HEK293T (cell line): Measurements from ENCODE around the gene P2RY14.

ENCODE experiments used
- CTCF ChIA-PET: fragments of 350-600 bp; formaldehyde crosslinking; extraction: SDS; loops from one replicate; lab custom pipeline; 2021; ENCODE audit warnings: antibody characterized with exemption, inconsistent platforms; lab: Yijun Ruan, JAX
- POLR2A ChIA-PET: fragments of 350-600 bp; formaldehyde crosslinking; extraction: SDS; loops from one replicate; lab custom pipeline; 2020; ENCODE audit warnings: antibody characterized with exemption, inconsistent platforms; lab: Yijun Ruan, JAX
- DNase-seq: peaks from one replicate; pipeline ENCODE4 v3.0.0; 2012; ENCODE audit warnings: mixed read lengths; ENCODE audit errors: extremely low spot score
- ARNT ChIP-seq: fragments of 450-650 bp; IDR thresholded peaks from 2 replicates; pipeline ENCODE4 v1.6.1; 2017; ENCODE audit warnings: mild to moderate bottlenecking
- BHLHE40 ChIP-seq: fragments of 450-650 bp; IDR thresholded peaks from 2 replicates; pipeline ENCODE4 v1.6.1; 2016; ENCODE audit warnings: mild to moderate bottlenecking, moderate library complexity, borderline replicate concordance
- CTBP1 ChIP-seq: fragments of 450-650 bp; IDR thresholded peaks from 2 replicates; pipeline ENCODE4 v1.6.1; 2016; ENCODE audit warnings: borderline replicate concordance
- ELF4 ChIP-seq: fragments of 450-650 bp; IDR thresholded peaks from 2 replicates; pipeline ENCODE4 v1.6.1; 2017; ENCODE audit warnings: antibody characterized with exemption
- FOXA1 ChIP-seq: fragments of 450-650 bp; IDR thresholded peaks from 2 replicates; pipeline ENCODE4 v1.6.1; 2016; ENCODE audit warnings: mild to moderate bottlenecking
- FOXK2 ChIP-seq: fragments of 450-650 bp; IDR thresholded peaks from 2 replicates; pipeline ENCODE4 v1.6.1; 2016; ENCODE audit warnings: mild to moderate bottlenecking
- FOXM1 ChIP-seq: fragments of 450-650 bp; IDR thresholded peaks from 2 replicates; pipeline ENCODE4 v1.6.1; 2017; ENCODE audit warnings: mild to moderate bottlenecking, borderline replicate concordance
- HDGF ChIP-seq: fragments of 450-650 bp; IDR thresholded peaks from 2 replicates; pipeline ENCODE4 v1.6.1; 2017; ENCODE audit warnings: antibody characterized with exemption, borderline replicate concordance
- L3MBTL2 ChIP-seq: fragments of 450-650 bp; conservative IDR thresholded peaks from 2 replicates; pipeline ENCODE4 v1.6.1; 2016; ENCODE audit warnings: mild to moderate bottlenecking
- LEF1 ChIP-seq: fragments of 450-650 bp; IDR thresholded peaks from 2 replicates; pipeline ENCODE4 v1.6.1; 2017; ENCODE audit warnings: mild to moderate bottlenecking, borderline replicate concordance
- NFRKB ChIP-seq: fragments of 450-650 bp; IDR thresholded peaks from 2 replicates; pipeline ENCODE4 v1.6.1; 2016; ENCODE audit warnings: mild to moderate bottlenecking, moderate library complexity
- PKNOX1 ChIP-seq: fragments of 450-650 bp; IDR thresholded peaks from 2 replicates; pipeline ENCODE4 v1.6.1; 2016
- SP1 ChIP-seq: fragments of 450-650 bp; IDR thresholded peaks from 2 replicates; pipeline ENCODE4 v1.6.1; 2017
- SUZ12 ChIP-seq: fragments of 450-650 bp; IDR thresholded peaks from 2 replicates; pipeline ENCODE4 v1.6.1; 2016; ENCODE audit warnings: mild to moderate bottlenecking
- TARDBP ChIP-seq: fragments of 450-650 bp; IDR thresholded peaks from 2 replicates; pipeline ENCODE4 v1.6.1; 2016
- ZNF384 ChIP-seq: fragments of 450-650 bp; IDR thresholded peaks from 2 replicates; pipeline ENCODE4 v1.6.1; 2016

P2RY14 gene

DNA sequence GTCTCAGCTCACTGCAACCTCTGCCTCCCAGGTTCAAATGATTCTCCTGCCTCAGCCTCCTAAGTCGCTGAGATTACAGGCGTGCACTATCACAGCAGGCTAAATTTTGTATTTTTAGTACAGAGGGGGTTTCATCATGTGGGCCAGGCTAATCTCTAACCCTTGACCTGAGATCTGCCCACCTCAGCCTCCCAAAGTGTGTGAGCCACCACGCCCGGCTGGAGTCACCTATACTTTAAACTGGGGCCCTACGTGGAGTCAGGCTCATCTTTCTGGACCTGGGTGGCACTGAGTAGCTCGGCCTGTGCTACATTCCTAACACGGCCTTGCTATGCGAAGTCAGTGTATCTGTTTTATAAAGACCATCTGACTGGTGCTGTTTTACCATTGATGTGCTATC, 81.1 kb downstream of the P2RY14 start:
- DNase-seq, result no peak
- ChIA-PET CTCF (no interaction called here), POLR2A (no interaction called here)
- TF ChIP-seq ARNT, result no peak
- no peak for TF ChIP-seq SP1
- no peak for TF ChIP-seq PKNOX1
- no peak for TF ChIP-seq FOXA1
- no peak for TF ChIP-seq FOXM1
- no peak for TF ChIP-seq ELF4

DNA sequence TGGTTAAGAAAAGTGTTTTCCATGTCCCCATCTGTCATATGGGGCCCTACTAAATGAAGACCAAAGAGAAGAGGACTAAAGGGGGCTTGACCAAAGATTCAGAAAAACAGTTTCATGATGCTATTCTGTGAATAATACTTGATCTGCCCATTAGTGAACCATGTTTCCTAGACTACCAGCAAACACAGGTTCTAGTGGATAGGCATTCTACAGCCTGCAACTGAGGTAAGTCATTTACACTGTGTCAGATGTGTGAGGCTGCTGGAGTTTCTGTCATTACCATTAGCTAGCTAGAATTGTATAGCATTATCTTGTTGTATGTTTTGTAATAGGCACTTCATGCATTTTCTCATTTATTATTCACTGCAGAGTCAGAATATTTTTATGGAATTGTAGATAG, 81.9 kb downstream of the P2RY14 start:
- CTCF ChIA-PET, result no interaction called here
- TF ChIP-seq ARNT (no peak), ZNF384 (no peak), FOXA1 (no peak), FOXM1 (no peak), SP1 (no peak)
- no peak for DNase-seq
- POLR2A ChIA-PET, result no interaction called here

DNA sequence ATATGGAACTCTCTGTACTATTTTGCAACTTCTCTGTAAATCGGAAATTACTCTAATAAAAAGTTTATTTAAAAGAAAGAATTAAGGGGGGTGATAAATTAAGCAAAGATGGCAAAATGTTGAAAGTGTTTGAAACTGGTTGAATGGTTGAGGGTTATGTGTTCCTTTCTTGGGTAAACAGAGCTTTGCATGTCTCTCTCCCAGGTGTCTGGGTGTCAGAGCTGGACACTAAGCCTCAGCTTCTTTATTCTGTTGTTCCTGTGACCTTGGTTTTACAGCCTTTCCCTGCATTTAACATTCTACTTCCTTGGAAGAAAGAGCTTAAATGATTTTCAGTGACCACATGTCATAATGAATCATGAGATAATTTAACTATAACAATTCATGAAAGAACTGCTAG, 82.5 kb downstream of the P2RY14 start:
- TF ChIP-seq SUZ12 (no peak), ZNF384 (no peak), FOXK2 (no peak), ARNT (no peak), PKNOX1 (no peak), HDGF (no peak), ELF4 (no peak), FOXM1 (no peak), TARDBP (no peak), BHLHE40 (no peak), L3MBTL2 (no peak), CTBP1 (no peak), LEF1 (no peak), NFRKB (no peak), FOXA1 (no peak), SP1 (no peak)
- ChIA-PET POLR2A (no interaction called here), CTCF (no interaction called here)
- DNase-seq, result no peak

- ChIA-PET POLR2A (no interaction called here), CTCF (no interaction called here)
- TF ChIP-seq ELF4 (no peak), NFRKB (no peak), LEF1 (no peak), TARDBP (no peak), L3MBTL2 (no peak), FOXM1 (no peak), ARNT (no peak), FOXA1 (no peak), PKNOX1 (no peak), FOXK2 (no peak), CTBP1 (no peak), SP1 (no peak)
- no peak for DNase-seq
Observed at GRCh38 chr3:151192545-151192944, 85.8 kb downstream of the P2RY14 start.

- TF ChIP-seq ARNT, result no peak
- no peak for TF ChIP-seq LEF1
- no peak for TF ChIP-seq ELF4
- TF ChIP-seq HDGF, result no peak
- TF ChIP-seq CTBP1, result no peak
- TF ChIP-seq BHLHE40, result no peak
- TF ChIP-seq FOXM1, result no peak
- TF ChIP-seq ZNF384, result no peak
- no peak for TF ChIP-seq FOXK2
- TF ChIP-seq PKNOX1, result no peak
- CTCF ChIA-PET, result no interaction called here
- POLR2A ChIA-PET, result no interaction called here
- no peak for DNase-seq
Observed at GRCh38 chr3:151191095-151191494, 87.2 kb downstream of the P2RY14 start.

DNA sequence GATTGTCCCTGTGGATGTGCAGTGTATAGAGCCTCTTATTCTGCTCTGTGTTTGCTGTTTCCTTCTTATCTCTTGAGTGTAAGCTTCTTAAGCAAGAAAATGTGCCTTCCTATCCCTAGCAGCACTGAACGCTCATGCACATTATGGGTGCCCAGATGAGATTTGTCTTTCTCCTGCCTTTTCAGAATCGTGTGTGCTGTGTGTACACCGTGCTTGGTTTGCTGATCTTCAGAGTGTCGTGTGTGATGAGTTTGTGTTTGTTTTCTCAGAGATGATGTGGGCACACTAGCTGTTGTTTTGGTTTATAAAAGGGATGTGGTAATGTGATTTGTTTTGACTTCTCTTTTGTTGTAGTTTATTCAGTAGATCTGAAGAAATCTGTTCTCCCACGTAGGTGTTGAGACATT, 95.1 kb downstream of the P2RY14 start:
- TF ChIP-seq SP1 (no peak), FOXK2 (no peak), PKNOX1 (no peak), LEF1 (no peak), HDGF (no peak), ARNT (no peak), ZNF384 (no peak), SUZ12 (no peak), NFRKB (no peak), CTBP1 (no peak), FOXM1 (no peak)
- CTCF ChIA-PET, result no interaction called here
- DNase-seq, result no peak
- POLR2A ChIA-PET, result no interaction called here
